Subcutaneous adipose tissue (tissue), 4 donors: ENCODE measurements around the gene CAPS. TPM values are rescaled to one million over a fixed set of nuclear protein-coding genes. Genes with fewer than 3 reads are reported as not detected.

Experiments
- CTCF ChIP-seq: fragments of 450-650 bp; IDR thresholded peaks from one replicate; pipeline ENCODE4 v1.5.1; 2016; ENCODE audit warnings: low read depth, mild to moderate bottlenecking, control low read depth, antibody characterized with exemption, moderate library complexity
- total RNA-seq, 4 donors: library from RNA; depleted of rRNA; stranded (reverse); fragments of >200 nt; gene quantifications; one replicate each; pipeline ENCODE4 v1.1.0, GENCODE V29; 2016

CAPS gene
- total RNA-seq, 4 donors from 2014 or later, result 1.5 to 13.4 (median 6.6) TPM

DNA sequence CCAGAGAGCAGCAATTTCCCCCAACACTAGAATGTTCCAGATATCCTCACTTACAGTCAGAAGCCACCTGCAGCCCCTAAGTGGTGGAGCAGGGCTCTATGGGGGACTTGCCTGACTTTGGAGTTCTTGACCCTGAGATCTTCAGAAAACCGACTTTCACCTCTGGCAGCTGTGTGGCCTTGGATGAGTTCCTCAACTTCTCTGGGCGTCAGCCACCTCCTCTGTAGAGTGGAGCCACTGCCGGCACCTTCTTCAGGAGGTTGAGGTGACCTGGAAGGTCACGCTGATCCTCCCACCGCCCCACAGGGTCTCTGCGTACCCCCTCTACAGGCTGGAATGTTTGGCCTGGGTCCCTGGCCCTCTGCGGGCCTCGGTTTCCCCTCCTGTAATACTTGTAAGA lies 36.6 kb upstream of the CAPS start:
- TF ChIP-seq CTCF, result no peak

- TF ChIP-seq CTCF, result no peak
Observed at GRCh38 chr19:5877882-5878281, 36.2 kb upstream of the CAPS start.

- no peak for TF ChIP-seq CTCF
Observed at GRCh38 chr19:5880196-5880595, 33.9 kb upstream of the CAPS start.

DNA sequence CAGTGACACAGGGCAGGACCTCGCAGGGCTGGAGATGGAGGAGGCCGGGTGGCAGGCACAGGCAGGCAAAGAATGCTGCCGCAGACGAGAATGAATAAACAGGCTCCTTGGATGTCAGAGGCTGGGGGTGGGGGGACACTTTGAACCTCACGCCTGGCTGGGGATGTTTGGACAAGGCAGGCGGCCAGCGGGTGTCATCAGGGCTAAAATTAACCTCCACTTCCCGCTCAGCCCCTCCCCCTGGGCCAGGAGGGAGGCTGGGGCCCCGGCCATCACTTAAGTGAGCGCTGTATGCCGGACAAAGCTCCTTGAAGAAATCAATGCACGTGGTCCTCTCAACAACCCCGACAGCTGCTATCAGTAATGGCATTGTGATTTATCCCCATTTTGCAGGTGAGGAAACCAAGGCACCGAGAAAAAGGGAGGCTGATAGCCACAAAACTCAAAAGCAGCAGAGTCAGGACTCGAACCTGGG lies 33.4 kb upstream of the CAPS start:
- TF ChIP-seq CTCF, result no peak

GRCh38 chr19:5881543-5882299 lies 32.3 kb upstream of the CAPS start:
- no peak for TF ChIP-seq CTCF

GRCh38 chr19:5882421-5882968 lies 31.6 kb upstream of the CAPS start:
- no peak for TF ChIP-seq CTCF

GRCh38 chr19:5889288-5889971 lies 24.6 kb upstream of the CAPS start:
- no peak for TF ChIP-seq CTCF
